T-cell (primary cell): ENCODE results near the gene RAI14. TPM values are rescaled to one million over a fixed set of nuclear protein-coding genes. Genes with fewer than 3 reads are reported as not detected.

Experiments used
- ATAC-seq, 4 experiments: fragments of 200-7000 bp in 3 of 4; fragments of 150-1000 bp in 1 of 4; cut with Tn5 transposase; replicated peaks in 1 of 4; 1 replicate in 3 of 4; 2 replicates in 1 of 4; pipeline ENCODE4 v1.10.0; 2021; ENCODE audit warnings: moderate library complexity in 3 of 4, mild to moderate bottlenecking in 2 of 4, moderate number of reproducible peaks in 1 of 4
- CTCF ChIA-PET, 2 donors: fragments of 300-600 bp; sonication (Branson Sonifier 250); formaldehyde crosslinking; loops; one replicate each; lab custom pipeline; 2022; ENCODE audit warnings: antibody characterized with exemption in 2 of 2; lab: Charles Lee
- POLR2A ChIA-PET, 2 donors: fragments of 300-600 bp; sonication (Branson Sonifier 250); formaldehyde crosslinking; loops; one replicate each; lab custom pipeline; 2022; ENCODE audit warnings: antibody characterized with exemption in 2 of 2; lab: Charles Lee
- DNase-seq, 35 experiments: peaks; one replicate each; pipeline versions ENCODE4 v3.0.0 to v3.0.0-alpha.2; 2013 to 2023
- H3K27ac ChIP-seq: one replicate; pipeline ENCODE4 v1.5.1; 2013; ENCODE audit warnings: low read length
- H3K27me3 ChIP-seq, 2 experiments: replicated peaks in 1 of 2; 1 replicate in 1 of 2; 2 replicates in 1 of 2; pipeline versions ENCODE4 v1.6.1 to v1.7.0; 2013; ENCODE audit warnings: low read length in 1 of 2, mixed read lengths in 1 of 2; ENCODE audit not compliant: control insufficient read depth in 2 of 2, insufficient read depth in 2 of 2; ENCODE audit errors: extremely low read depth in 1 of 2
- H3K36me3 ChIP-seq, 2 donors: 1 replicate in 1 of 2; 2 replicates in 1 of 2; pipeline versions ENCODE4 v1.6.1 to v1.7.0; 2013; ENCODE audit warnings: low read length in 1 of 2; ENCODE audit not compliant: control insufficient read depth in 2 of 2, insufficient read depth in 1 of 2; ENCODE audit errors: extremely low read depth in 1 of 2
- H3K4me1 ChIP-seq, 2 experiments: 1 replicate in 1 of 2; 2 replicates in 1 of 2; pipeline versions ENCODE4 v1.6.1 to v1.7.0; 2013; ENCODE audit warnings: low read length in 2 of 2, mixed read lengths in 1 of 2; ENCODE audit not compliant: insufficient read depth in 2 of 2, control insufficient read depth in 1 of 2; ENCODE audit errors: extremely low read depth in 1 of 2
- H3K4me3 ChIP-seq, 2 donors: 1 replicate in 1 of 2; 2 replicates in 1 of 2; pipeline versions ENCODE4 v1.5.1 to v1.7.0; 2013; ENCODE audit warnings: mild to moderate bottlenecking in 2 of 2, low read length in 1 of 2, moderate library complexity in 1 of 2; ENCODE audit not compliant: control insufficient read depth in 1 of 2; ENCODE audit errors: extremely low read depth in 1 of 2
- H3K9me3 ChIP-seq: 2 replicates; pipeline ENCODE4 v1.7.0; 2013
- H3K27ac Mint-ChIP-seq, 2 donors: one replicate each; pipeline ENCODE4 v1.8.0; 2020 to 2021; ENCODE audit warnings: mild to moderate bottlenecking in 2 of 2, mixed read lengths in 2 of 2
- H3K27me3 Mint-ChIP-seq, 2 donors: one replicate each; pipeline ENCODE4 v1.8.0; 2021 to 2022; ENCODE audit warnings: mixed read lengths in 2 of 2
- H3K36me3 Mint-ChIP-seq: one replicate; pipeline ENCODE4 v1.8.0; 2021; ENCODE audit warnings: mixed read lengths
- H3K4me1 Mint-ChIP-seq, 3 donors: one replicate each; pipeline ENCODE4 v1.8.0; 2020 to 2022; ENCODE audit warnings: mixed read lengths in 3 of 3, mild to moderate bottlenecking in 1 of 3
- H3K4me3 Mint-ChIP-seq, 3 donors: one replicate each; pipeline ENCODE4 v1.8.0; 2020 to 2022; ENCODE audit warnings: mild to moderate bottlenecking in 3 of 3, mixed read lengths in 3 of 3, moderate library complexity in 3 of 3
- H3K9me3 Mint-ChIP-seq, 3 donors: one replicate each; pipeline ENCODE4 v1.8.0; 2020 to 2022; ENCODE audit warnings: mixed read lengths in 3 of 3
- WGBS: methylation state at CpG from one replicate; pipeline ENCODE4 v1.1.5; 2013; ENCODE audit warnings: missing lambda C conversion rate; ENCODE audit not compliant: insufficient coverage; 5-methylcytosine and 5-hydroxymethylcytosine counted together
- total RNA-seq, 35 experiments: library from RNA in 6 of 35; stranded (reverse) in 6 of 35; fragments of 120-200 nt in 1 of 35; gene quantifications; one replicate each; pipeline versions ENCODE4 v1.2.1 to v1.2.4 and lab custom pipeline; 2013 to 2026

RAI14 gene
- total RNA-seq, 5 donors from 2014 or later (not counting 1 experiment from before 2014, with no cell fraction given), result 0.59 to 2.2 (median 0.96) TPM

DNA sequence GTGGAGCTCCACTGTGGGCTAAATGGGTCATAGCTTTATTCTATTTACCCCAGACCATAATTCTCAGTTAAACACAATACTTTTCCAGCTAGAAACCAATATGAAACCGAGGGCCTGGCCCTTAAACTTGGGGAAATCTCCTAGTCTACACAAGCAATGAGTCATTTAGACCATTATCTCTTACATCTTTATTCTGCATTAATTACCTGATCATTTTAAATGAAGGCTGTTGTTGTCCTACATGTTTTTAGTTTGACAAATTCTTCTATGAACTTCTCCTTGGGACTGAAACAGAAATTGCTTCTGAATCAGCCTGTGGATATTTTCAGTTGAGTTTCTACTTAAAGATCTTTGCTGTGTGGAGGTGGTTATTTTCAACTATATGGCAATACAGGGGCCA is 37.9 kb downstream of the RAI14 start:
- H3K27ac ChIP-seq, result no peak overlapping the region
- ATAC-seq, result no peak
- H3K36me3 Mint-ChIP-seq, result no peaks in the 10 kb centered on the region
- H3K4me3 ChIP-seq, result no peak overlapping the region
- no peaks in the 10 kb centered on the region for H3K9me3 ChIP-seq
- peaks cover 18 to 19% (median 18%) of the 10 kb centered on the region in 3 donors for H3K4me1 Mint-ChIP-seq
- no CpG with 5 or more reads among the region's 1 CpG for WGBS
- H3K27me3 Mint-ChIP-seq, result no peaks in the 10 kb centered on the region
- CTCF ChIA-PET, result no interaction called here
- no peaks in the 10 kb centered on the region for H3K27me3 ChIP-seq
- H3K9me3 Mint-ChIP-seq, result no peaks in the 10 kb centered on the region
- H3K27ac Mint-ChIP-seq, result peak overlapping the region in 1 of 2 donors; percentile 10
- H3K36me3 ChIP-seq, result no peaks in the 10 kb centered on the region
- no peaks in the 10 kb centered on the region for H3K4me1 ChIP-seq
- DNase-seq, result no peak
- H3K4me3 Mint-ChIP-seq, result peak overlapping the region in 1 of 3 donors; percentile 12
- POLR2A ChIA-PET, result no interaction called here

DNA sequence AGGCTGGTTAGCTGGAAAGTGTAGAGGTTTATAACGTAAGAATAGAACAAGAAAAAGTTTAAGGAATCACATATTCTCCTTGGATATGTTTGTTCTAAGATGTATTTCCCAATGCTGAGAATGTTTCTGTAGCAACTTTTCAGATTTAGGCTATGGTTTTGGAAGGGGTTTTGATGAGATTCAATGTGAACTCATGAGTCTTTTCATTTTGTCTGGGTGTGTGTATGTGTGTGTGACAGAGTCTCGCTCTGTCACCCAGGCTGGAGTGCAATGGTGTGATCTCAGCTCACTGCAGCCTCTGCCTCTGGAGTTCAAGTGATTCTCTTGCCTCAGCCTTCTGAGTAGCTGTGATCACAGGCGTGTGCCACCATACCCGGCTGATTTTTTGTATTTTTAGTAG is 38.6 kb downstream of the RAI14 start:
- no peak for DNase-seq
- peak overlapping the region; percentile 10 to 25 for H3K27ac Mint-ChIP-seq
- 100% methylated on average over 1 of the region's 4 CpGs for WGBS
- no peaks in the 10 kb centered on the region for H3K9me3 Mint-ChIP-seq
- H3K9me3 ChIP-seq, result no peaks in the 10 kb centered on the region
- peak overlapping the region in 1 of 3 donors; percentile 26 for H3K4me3 Mint-ChIP-seq
- H3K36me3 Mint-ChIP-seq, result no peaks in the 10 kb centered on the region
- H3K27ac ChIP-seq, result no peak overlapping the region
- H3K36me3 ChIP-seq, result no peaks in the 10 kb centered on the region
- H3K4me3 ChIP-seq, result no peak overlapping the region
- no peaks in the 10 kb centered on the region for H3K27me3 Mint-ChIP-seq
- peaks cover 18 to 19% (median 18%) of the 10 kb centered on the region in 3 donors for H3K4me1 Mint-ChIP-seq
- ChIA-PET CTCF (interaction anchor here in 1 of 2 donors (0.7 kb wide), 1 partner anchor 95 kb away, joined by 3 read pairs; no protein-coding TSS in a partner anchor), POLR2A (no interaction called here)
- H3K27me3 ChIP-seq, result no peaks in the 10 kb centered on the region
- no peak for ATAC-seq
- no peaks in the 10 kb centered on the region for H3K4me1 ChIP-seq

DNA sequence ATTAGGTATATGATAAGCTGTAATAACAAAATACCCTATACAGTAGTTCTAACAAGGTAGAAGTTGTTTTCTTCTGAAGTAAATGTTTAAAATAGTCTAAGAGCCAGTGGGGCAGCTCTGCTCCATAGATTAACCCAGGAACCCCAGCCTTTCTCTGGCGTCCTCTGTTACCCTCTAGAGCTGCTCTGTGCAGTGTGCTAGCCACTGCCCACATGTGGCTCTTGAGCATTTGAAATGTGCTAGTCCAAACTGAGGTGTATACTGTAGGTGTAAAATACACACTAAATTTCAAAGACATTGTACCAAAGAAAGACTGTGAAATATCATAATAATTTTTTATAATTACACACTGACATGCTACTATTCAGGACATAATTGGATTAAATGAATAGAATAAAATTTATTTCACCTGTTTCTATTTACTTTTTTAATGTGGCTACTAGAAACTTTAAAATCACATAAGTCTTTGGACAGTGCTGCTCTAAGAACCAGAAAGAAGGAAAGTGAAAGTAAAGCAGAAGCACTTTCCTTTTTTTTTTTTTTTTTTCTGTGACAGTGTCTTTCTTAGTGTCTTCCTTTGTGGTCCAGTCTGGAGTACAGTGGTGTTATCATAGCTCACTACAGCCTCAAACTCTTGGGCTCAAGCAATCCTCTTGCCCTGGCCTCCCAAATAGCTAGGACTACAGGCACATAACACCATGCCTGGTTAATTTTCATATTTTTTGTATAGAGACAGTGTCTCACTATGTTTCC is 39.3 kb downstream of the RAI14 start:
- Mint-ChIP-seq H3K9me3 (no peaks in the 10 kb centered on the region), H3K36me3 (no peaks in the 10 kb centered on the region), H3K27ac (peak overlapping the region; percentile 47 to 48), H3K4me1 (peaks cover 18 to 19% (median 18%) of the 10 kb centered on the region in 3 donors), H3K4me3 (peak overlapping the region in 1 of 3 donors; percentile 26), H3K27me3 (no peaks in the 10 kb centered on the region)
- Histone ChIP-seq H3K36me3 (no peaks in the 10 kb centered on the region), H3K9me3 (no peaks in the 10 kb centered on the region), H3K4me1 (no peaks in the 10 kb centered on the region), H3K4me3 (no peak overlapping the region), H3K27ac (no peak overlapping the region), H3K27me3 (no peaks in the 10 kb centered on the region)
- peak in 1 of 4 experiments; percentile 10 for ATAC-seq
- WGBS, result no CpG with 5 or more reads among the region's 1 CpG
- CTCF ChIA-PET, result interaction anchor here in 1 of 2 donors (0.7 kb wide), 2 partner anchors 96 to 245 kb away, joined by 3 to 4 read pairs; no protein-coding TSS in a partner anchor
- DNase-seq, result peak in 1 of 35 experiments; percentile 3
- POLR2A ChIA-PET, result no interaction called here

DNA sequence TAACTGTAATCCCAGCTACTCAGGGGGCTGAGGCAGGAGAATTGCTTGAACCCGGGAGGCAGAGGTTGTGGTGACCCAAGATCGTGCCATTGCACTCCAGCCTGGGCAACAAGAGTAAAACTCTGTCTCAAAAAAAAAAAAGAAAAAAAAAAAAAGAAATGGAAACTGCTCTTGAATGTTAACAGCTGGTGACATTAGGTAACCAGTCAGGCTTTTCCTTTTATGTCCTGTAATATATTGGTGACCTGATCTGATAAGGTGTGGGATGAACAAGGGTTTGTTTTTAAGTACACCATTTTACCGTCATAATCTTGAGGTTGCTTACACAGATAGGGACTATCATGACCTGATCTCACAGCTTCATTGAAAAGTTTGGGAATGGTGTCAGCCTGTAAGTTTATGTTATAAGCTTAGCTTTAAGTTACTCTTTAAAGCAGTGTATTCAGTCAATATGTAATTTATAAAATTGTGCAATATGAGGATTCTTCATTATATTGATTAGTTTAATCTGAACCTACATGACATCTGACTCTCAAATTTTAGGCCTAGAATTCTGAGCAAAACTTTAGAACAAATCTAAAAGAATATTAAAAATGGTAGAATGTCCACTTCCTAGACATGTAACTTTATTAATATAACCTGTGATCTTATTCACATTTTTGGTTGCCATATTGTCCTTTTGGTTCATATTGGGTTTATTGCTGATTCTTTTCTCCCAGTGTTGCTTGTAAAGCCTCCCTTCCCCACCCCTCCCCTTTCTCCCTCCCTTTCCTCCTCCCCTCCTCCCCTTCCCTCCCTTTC is 41.4 kb downstream of the RAI14 start:
- H3K36me3 Mint-ChIP-seq, result no peaks in the 10 kb centered on the region

DNA sequence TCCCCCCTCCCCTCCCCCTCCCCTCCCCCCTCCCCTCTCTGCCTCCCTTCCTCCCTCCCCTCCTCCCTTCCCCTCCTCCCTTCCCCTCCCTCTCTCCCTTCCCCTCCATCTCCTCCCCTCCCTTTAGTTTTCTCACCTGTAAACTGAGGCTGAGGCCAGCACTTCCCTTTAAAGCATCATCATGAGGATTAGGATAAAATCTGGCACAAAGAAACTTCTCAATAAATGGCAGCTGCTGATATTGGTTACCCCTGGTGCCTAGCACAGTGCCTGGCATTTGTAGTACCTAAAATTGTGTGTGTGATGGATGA is 41.9 kb downstream of the RAI14 start:
- Histone ChIP-seq H3K36me3 (no peaks in the 10 kb centered on the region), H3K27ac (no peak overlapping the region), H3K4me3 (no peak overlapping the region), H3K27me3 (no peaks in the 10 kb centered on the region), H3K9me3 (no peaks in the 10 kb centered on the region), H3K4me1 (no peaks in the 10 kb centered on the region)
- POLR2A ChIA-PET, result interaction anchor here in 1 of 2 donors (0.5 kb wide), 1 partner anchor 1630 kb away, joined by 7 read pairs; no protein-coding TSS in a partner anchor
- Mint-ChIP-seq H3K36me3 (no peaks in the 10 kb centered on the region), H3K27ac (no peak overlapping the region), H3K9me3 (no peaks in the 10 kb centered on the region), H3K27me3 (no peaks in the 10 kb centered on the region), H3K4me3 (no peak overlapping the region), H3K4me1 (peaks cover 18 to 19% (median 18%) of the 10 kb centered on the region in 3 donors)
- no peak for ATAC-seq
- CTCF ChIA-PET, result no interaction called here
- no peak for DNase-seq

More for the DNA sequence above, 41.4 kb downstream of the RAI14 start:
- no peaks in the 10 kb centered on the region for H3K9me3 ChIP-seq
- no peak overlapping the region for H3K4me3 ChIP-seq
- H3K27me3 ChIP-seq, result no peaks in the 10 kb centered on the region
- ATAC-seq (no peak), DNase-seq (no peak)
- no peaks in the 10 kb centered on the region for H3K4me1 ChIP-seq
- H3K27ac ChIP-seq, result no peak overlapping the region
- no peaks in the 10 kb centered on the region for H3K9me3 Mint-ChIP-seq
- no peak overlapping the region for H3K27ac Mint-ChIP-seq
- POLR2A ChIA-PET, result interaction anchor here in 1 of 2 donors (0.5 kb wide), 1 partner anchor 1631 kb away, joined by 7 read pairs; no protein-coding TSS in a partner anchor
- no peaks in the 10 kb centered on the region for H3K27me3 Mint-ChIP-seq
- no peaks in the 10 kb centered on the region for H3K36me3 ChIP-seq
- CTCF ChIA-PET, result no interaction called here
- 82% methylated on average over 2 of the region's 3 CpGs for WGBS
- no peak overlapping the region for H3K4me3 Mint-ChIP-seq
- H3K4me1 Mint-ChIP-seq, result peaks cover 18 to 19% (median 18%) of the 10 kb centered on the region in 3 donors

DNA sequence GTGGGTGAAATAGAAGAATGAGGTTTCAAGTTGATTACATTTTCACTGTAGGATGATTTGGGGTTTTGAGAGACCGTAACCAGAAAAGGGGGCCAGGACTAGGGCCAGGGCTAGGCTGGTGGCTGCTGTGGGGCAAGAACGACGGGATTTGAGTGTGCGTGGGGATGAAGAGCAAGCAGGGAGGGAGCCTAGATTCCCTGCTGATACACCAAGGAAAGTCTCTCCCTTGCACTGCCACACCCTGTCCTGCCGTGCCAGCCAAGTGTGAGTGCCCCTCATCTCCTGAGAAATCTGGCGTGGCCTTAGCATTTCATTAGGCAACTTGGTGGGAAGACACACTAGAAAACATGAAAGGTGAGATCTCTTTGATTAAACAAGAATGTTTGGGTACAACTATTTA is 42.6 kb downstream of the RAI14 start:
- H3K27me3 ChIP-seq, result no peaks in the 10 kb centered on the region
- DNase-seq (no peak), ATAC-seq (no peak)
- WGBS, result 90% methylated on average over 4 of the region's 6 CpGs
- no peak overlapping the region for H3K4me3 ChIP-seq
- H3K27me3 Mint-ChIP-seq, result no peaks in the 10 kb centered on the region
- no peaks in the 10 kb centered on the region for H3K4me1 ChIP-seq
- no peaks in the 10 kb centered on the region for H3K9me3 Mint-ChIP-seq
- H3K27ac Mint-ChIP-seq, result no peak overlapping the region
- H3K36me3 ChIP-seq, result no peaks in the 10 kb centered on the region
- no peaks in the 10 kb centered on the region for H3K9me3 ChIP-seq
- CTCF ChIA-PET, result interaction anchor here in 1 of 2 donors (0.6 kb wide), 1 partner anchor 58 kb away, joined by 3 read pairs; no protein-coding TSS in a partner anchor
- no peak overlapping the region for H3K27ac ChIP-seq
- H3K36me3 Mint-ChIP-seq, result no peaks in the 10 kb centered on the region
- POLR2A ChIA-PET, result no interaction called here
- no peak overlapping the region for H3K4me3 Mint-ChIP-seq
- H3K4me1 Mint-ChIP-seq, result peaks cover 16 to 17% (median 17%) of the 10 kb centered on the region in 3 donors
